DMS79 (cell line): ENCODE results near the gene OR4D1.

ENCODE experiments used
- DNase-seq: peaks from one replicate; lab custom pipeline; 2025; lab: John Stamatoyannopoulos, UW

The OR4D1 gene

DNA sequence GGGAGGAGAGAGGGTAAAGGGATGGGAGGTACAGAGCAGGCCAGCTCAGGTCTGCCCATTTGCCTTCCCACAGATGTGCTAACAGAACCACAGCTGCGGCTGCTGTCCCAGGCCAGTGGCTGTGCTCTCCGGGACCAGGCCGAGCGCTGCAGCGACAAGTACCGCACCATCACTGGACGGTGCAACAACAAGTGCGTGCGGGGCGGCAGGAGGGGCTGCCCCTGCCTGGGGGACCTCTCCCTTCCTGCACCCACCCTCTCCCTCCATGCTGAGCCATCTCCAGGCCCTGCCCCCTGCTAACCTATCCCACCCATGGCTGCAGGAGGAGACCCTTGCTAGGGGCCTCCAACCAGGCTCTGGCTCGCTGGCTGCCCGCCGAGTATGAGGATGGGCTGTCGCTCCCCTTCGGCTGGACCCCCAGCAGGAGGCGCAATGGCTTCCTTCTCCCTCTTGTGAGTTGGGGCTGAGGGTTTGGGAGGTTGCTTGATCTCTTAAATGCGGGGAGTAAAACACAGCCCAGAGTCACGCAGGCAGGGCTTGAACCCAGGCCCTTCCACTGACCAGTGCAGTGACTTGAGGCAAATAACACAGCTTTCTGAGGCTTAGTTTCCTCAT is 45.6 kb downstream of the OR4D1 start:
- DNase-seq: no peak

DNA sequence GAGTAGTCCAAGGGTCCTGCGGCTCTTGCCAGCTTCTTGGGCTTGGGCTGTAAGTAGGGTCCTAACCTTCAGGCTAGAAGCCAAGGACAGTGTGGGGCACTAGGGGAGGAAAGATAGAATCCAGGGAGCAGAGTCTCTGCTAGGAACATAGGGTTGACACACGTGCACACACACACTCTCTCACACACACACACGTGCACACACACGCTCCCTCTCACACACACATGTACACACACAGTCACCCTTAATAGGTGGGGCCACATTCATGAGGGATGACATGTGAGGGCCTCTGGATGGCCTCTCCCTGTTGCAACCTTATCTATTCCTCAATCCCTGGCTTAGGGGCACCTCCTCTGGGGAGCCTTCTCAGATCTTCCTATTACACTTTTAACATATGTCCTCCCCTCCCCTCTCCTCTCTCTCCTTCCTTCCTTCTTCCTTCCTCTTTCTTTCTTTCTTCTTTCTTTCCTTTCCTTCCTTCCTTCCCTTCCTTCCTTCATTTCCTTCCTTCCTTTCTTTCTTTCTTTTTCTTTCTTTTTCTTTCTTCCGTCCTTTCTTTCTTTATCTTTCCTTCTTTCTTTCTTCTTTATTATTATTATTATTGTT is 47.4 kb downstream of the OR4D1 start:
- DNase-seq: no peak

DNA sequence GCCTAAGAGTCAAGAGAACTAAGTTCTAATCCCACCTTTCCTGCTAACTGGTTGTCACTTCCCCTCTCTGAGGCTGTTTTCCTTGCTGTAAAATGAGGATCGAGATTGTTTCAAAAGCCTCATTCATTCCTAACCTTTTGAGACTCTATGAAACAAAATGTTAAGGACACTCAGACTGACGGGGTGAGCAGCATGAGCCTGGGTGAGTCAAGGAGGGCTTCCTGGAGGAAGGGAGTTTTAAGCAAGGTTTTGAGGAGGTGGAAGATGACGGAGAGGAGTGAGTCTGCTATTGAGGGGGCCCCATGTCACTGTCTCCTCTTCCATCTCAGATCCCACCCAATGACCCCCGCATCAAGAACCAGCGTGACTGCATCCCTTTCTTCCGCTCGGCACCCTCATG is 48.4 kb downstream of the OR4D1 start:
- no peak for DNase-seq

DNA sequence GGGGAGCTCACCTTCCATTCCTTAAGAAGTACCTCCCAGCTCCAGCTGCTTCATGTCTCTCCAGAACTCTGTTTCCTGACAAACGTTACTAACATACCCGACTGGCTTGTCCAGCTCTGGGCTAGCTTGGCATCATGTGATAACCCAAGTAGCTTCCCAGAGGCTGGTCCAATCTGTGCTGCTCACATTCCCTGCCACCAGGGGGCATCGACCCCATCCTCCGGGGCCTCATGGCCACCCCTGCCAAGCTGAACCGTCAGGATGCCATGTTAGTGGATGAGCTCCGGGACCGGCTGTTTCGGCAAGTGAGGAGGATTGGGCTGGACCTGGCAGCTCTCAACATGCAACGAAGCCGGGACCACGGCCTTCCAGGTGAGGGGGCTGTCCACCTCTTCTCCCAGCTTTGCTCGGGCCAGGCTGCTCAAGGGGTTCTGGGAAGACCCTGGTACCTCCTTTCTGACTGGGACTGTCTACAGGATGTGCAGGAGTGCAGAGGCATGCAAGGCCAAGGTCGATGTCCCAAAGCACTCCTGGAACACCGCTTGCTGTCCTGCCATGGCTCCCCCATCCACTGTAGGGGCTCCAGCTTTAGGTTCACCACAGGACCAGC is 51.9 kb downstream of the OR4D1 start:
- no peak for DNase-seq

DNA sequence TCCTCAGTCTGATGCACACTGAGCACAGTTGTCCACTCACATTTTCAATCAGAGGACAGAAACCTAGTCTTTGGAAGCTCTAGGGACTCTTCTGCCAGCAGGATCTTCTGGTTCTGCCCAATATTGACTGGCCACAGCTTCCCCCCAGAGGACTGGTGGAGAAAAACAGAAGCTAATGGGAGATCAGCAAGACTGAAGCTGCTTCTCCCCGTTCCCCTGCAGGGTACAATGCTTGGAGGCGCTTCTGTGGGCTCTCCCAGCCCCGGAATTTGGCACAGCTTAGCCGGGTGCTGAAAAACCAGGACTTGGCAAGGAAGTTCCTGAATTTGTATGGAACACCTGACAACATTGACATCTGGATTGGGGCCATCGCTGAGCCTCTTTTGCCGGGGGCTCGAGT is 54.7 kb downstream of the OR4D1 start:
- no peak for DNase-seq

DNA sequence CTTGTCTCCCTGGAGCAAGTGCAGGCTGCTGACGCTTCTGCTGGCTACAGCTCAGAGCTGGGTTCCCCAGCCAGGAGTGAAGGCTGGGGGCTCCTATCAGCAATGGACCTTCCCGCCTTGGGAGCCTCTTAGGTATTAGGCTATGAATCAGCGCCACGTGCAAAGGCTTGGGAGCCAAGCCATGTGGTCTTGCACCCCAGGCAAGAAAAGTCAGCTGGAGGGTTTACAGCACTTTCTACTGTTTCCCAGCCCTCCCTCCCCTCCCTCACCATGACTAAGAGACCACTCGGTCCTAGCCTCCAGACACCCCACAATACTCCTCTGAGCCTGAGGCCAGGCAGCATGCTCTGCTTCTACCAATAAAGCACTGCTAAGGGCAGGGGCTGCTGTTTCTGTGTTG is 56.6 kb downstream of the OR4D1 start:
- no peak for DNase-seq

DNA sequence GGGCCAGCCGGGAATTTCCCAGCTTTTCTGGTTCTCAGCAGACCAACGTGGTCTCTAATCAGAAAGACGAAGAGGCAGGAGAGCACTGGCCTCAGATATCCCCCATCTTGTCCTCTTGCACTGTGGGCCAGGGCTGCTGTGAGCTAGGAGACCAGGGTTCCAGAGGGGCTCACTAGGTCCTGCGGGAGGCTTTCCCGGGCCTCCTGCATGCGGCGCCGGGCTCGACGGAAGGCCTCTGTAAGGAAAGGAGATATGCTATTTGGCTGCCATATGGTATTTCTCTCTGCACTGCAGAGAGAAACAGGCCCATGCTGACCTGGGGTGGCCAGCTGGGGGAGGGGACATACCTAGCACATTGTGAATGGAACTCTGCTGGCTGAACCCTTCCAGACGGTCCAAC is 57.8 kb downstream of the OR4D1 start:
- no peak for DNase-seq

DNA sequence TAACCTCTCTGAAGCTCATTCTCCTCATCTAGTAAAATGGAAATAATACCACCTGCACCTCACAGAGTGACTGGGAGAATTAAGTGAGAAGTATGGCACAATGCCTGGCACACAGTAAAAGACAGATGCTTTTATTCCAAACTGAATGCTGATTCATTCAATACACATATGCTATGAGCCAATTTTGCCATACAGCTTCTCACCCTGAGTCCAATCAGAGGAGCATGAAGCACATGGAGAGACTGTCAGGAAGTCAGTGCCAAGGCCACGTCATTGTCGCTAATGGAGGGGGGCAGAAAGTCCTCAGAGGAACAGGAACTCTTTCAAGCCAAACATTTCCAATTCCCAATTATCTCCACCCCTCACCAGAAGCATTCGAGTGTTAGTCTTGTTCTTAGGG is 59.3 kb downstream of the OR4D1 start:
- DNase-seq: no peak

DNA sequence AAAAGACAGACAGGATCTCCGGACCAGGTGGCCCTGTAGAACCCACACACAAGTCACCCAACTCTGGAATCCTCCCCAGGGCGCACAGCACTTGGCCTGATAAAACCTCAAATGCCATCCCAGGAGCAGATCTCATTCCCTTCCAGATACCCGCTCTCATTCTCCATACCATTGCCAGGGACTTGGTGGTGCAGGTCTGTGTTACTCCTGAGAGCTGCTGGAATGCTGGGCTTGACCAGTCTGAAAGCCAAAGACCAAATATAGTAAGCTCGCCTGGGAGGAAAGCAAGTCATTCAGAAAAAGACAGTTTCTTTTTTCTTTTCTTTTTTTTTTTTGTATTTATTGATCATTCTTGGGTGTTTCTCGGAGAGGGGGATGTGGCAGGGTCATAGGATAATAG is 60.2 kb downstream of the OR4D1 start:
- DNase-seq: no peak
